Activated CD4-positive, alpha-beta T cell treated with anti-CD3 and anti-CD28 coated beads, Interleukin-2, amount 50 U/mL, for 16 hours (primary cell): ENCODE results near the gene CFAP74.

Experiments
- DNase-seq: peaks from one replicate; pipeline ENCODE4 v3.0.0-alpha.2; 2020

The CFAP74 gene

GRCh38 chr1:1926886-1927660, 76.5 kb downstream of the CFAP74 start:
- DNase-seq = no peak

GRCh38 chr1:1926346-1926811, 77.2 kb downstream of the CFAP74 start:
- DNase-seq = no peak

- DNase-seq = no peak
Measured at GRCh38 chr1:1925437-1926345, 77.9 kb downstream of the CFAP74 start.

GRCh38 chr1:1924849-1925248, 78.7 kb downstream of the CFAP74 start:
- no peak for DNase-seq

GRCh38 chr1:1924386-1924785, 79.2 kb downstream of the CFAP74 start:
- no peak for DNase-seq

- DNase-seq = no peak
Measured at GRCh38 chr1:1922956-1923833, 80.4 kb downstream of the CFAP74 start.

GRCh38 chr1:1922702-1922955, 81.0 kb downstream of the CFAP74 start:
- no peak for DNase-seq

GRCh38 chr1:1921901-1922701, 81.5 kb downstream of the CFAP74 start:
- DNase-seq = no peak

- no peak for DNase-seq
Measured at GRCh38 chr1:1921459-1921862, 82.1 kb downstream of the CFAP74 start.

GRCh38 chr1:1920608-1921458, 82.8 kb downstream of the CFAP74 start:
- DNase-seq = no peak

- no peak for DNase-seq
Measured at GRCh38 chr1:1920057-1920607, 83.5 kb downstream of the CFAP74 start.

GRCh38 chr1:1919304-1920056, 84.1 kb downstream of the CFAP74 start:
- DNase-seq = peak; percentile 100

GRCh38 chr1:1918901-1919303, 84.7 kb downstream of the CFAP74 start, which contains the start of gene TMEM52:
TMEM52 (minus strand) TSS chr1:1919279; CDS start chr1:1919265, 14 bp downstream.
- DNase-seq = no peak

GRCh38 chr1:1917995-1918900, 85.3 kb downstream of the CFAP74 start:
- DNase-seq = no peak

- DNase-seq = no peak
Measured at GRCh38 chr1:1917304-1917976, 86.1 kb downstream of the CFAP74 start.

- DNase-seq = no peak
Measured at GRCh38 chr1:1916851-1917251, 86.7 kb downstream of the CFAP74 start.

- no peak for DNase-seq
Measured at GRCh38 chr1:1915911-1916840, 87.4 kb downstream of the CFAP74 start.
